H1 (cell line): ENCODE results near the gene MYO16. TPM values are rescaled to one million over a fixed set of nuclear protein-coding genes. Genes with fewer than 3 reads are reported as not detected.

Source experiments
- CTCF ChIA-PET: fragments of 300-600 bp; sonication (Branson Sonifier 250); formaldehyde crosslinking; loops from one replicate; lab custom pipeline; 2021; ENCODE audit not compliant: partially characterized antibody; lab: Charles Lee
- POLR2A ChIA-PET: fragments of 300-600 bp; sonication (Branson Sonifier 250); formaldehyde crosslinking; loops from one replicate; lab custom pipeline; 2021; ENCODE audit warnings: inconsistent platforms; ENCODE audit not compliant: partially characterized antibody; lab: Charles Lee
- DNase-seq, 2 experiments: peaks; one replicate each; pipeline versions ENCODE4 v3.0.0 to v3.0.0-alpha.2; 2010 to 2022; ENCODE audit warnings: low spot score in 2 of 2, low read depth in 1 of 2, mixed read lengths in 1 of 2
- FAIRE-seq: peaks from 2 replicates; lab custom pipeline; 2011; peaks lifted over from hg19 to GRCh38; lab: Jason Lieb, UNC
- H2AFZ ChIP-seq: 2 replicates; pipeline ENCODE4 v1.8.1; 2012; ENCODE audit warnings: low read length, inconsistent platforms
- H2AK5ac ChIP-seq: 2 replicates; pipeline ENCODE4 v1.6.1; 2013; ENCODE audit warnings: low read depth, low read length
- H2BK120ac ChIP-seq: replicated peaks from 2 replicates; pipeline ENCODE3; 2013; ENCODE audit warnings: low read depth, low read length, inconsistent platforms
- H2BK12ac ChIP-seq: 2 replicates; pipeline ENCODE4 v1.6.1; 2013; ENCODE audit warnings: low read depth, low read length
- H2BK15ac ChIP-seq: 2 replicates; pipeline ENCODE4 v1.6.1; 2013; ENCODE audit warnings: low read length
- H2BK20ac ChIP-seq: 2 replicates; pipeline ENCODE4 v1.6.1; 2013; ENCODE audit warnings: low read length
- H2BK5ac ChIP-seq: 2 replicates; pipeline ENCODE4 v1.6.1; 2013; ENCODE audit warnings: low read depth, low read length
- H3K14ac ChIP-seq: 2 replicates; pipeline ENCODE4 v1.6.1; 2013; ENCODE audit warnings: inconsistent platforms; ENCODE audit not compliant: insufficient read length
- H3K18ac ChIP-seq: 2 replicates; pipeline ENCODE4 v1.6.1; 2013; ENCODE audit warnings: low read length; ENCODE audit errors: extremely low read depth
- H3K23ac ChIP-seq: 2 replicates; pipeline ENCODE4 v1.6.1; 2013; ENCODE audit warnings: inconsistent platforms; ENCODE audit not compliant: insufficient read length
- H3K23me2 ChIP-seq: 2 replicates; pipeline ENCODE4 v1.6.1; 2013; ENCODE audit warnings: low read depth, low read length
- H3K27ac ChIP-seq: 2 replicates; pipeline ENCODE4 v1.6.1; 2011; ENCODE audit warnings: low read depth, low read length, inconsistent platforms
- H3K27me3 ChIP-seq, 4 experiments: replicated peaks in 1 of 4; 1 replicate in 1 of 4; 2 replicates in 3 of 4; pipeline versions ENCODE4 v1.6.1 to v1.8.1; 2011 to 2013; ENCODE audit warnings: low read length in 3 of 4, mild to moderate bottlenecking in 3 of 4, inconsistent platforms in 2 of 4, mixed read lengths in 2 of 4, moderate library complexity in 1 of 4; ENCODE audit not compliant: control insufficient read depth in 3 of 4, insufficient read depth in 3 of 4; ENCODE audit errors: extremely low read depth in 1 of 4
- H3K36me3 ChIP-seq, 4 experiments: 2 replicates each; pipeline versions ENCODE4 v1.6.1 to v1.8.1; 2011 to 2013; ENCODE audit warnings: mild to moderate bottlenecking in 4 of 4, low read length in 3 of 4, moderate library complexity in 2 of 4, control low read depth in 1 of 4, inconsistent platforms in 1 of 4; ENCODE audit not compliant: insufficient read depth in 4 of 4, control insufficient read depth in 2 of 4
- H3K4ac ChIP-seq: replicated peaks from 2 replicates; pipeline ENCODE3; 2013; ENCODE audit warnings: low read length, low read depth, mixed read lengths, inconsistent platforms; ENCODE audit not compliant: insufficient read length
- H3K4me1 ChIP-seq, 4 experiments: replicated peaks in 1 of 4; 1 replicate in 1 of 4; 2 replicates in 3 of 4; pipeline versions ENCODE4 v1.6.1 to v1.8.1; 2011 to 2013; ENCODE audit warnings: low read length in 3 of 4, inconsistent platforms in 2 of 4, mixed read lengths in 1 of 4; ENCODE audit not compliant: insufficient read depth in 4 of 4, control insufficient read depth in 3 of 4
- H3K4me2 ChIP-seq, 2 experiments: 2 replicates each; pipeline versions ENCODE4 v1.6.1 to v1.8.1; 2011 to 2013; ENCODE audit warnings: low read depth in 2 of 2, low read length in 2 of 2, control low read depth in 1 of 2, inconsistent platforms in 1 of 2, mild to moderate bottlenecking in 1 of 2; ENCODE audit not compliant: insufficient read depth in 1 of 2
- H3K4me3 ChIP-seq, 4 experiments: fragments of 200-600, 300-600 bp in 1 of 4; sonication (generic), shearing (Covaris generic), sonication (Bioruptor Twin) in 1 of 4; 2 replicates each; pipeline versions ENCODE4 v1.5.1 to v1.8.1; 2011 to 2016; ENCODE audit warnings: low read length in 4 of 4, low read depth in 3 of 4, control low read depth in 2 of 4, inconsistent platforms in 2 of 4, mild to moderate bottlenecking in 2 of 4, mixed read lengths in 1 of 4, moderate library complexity in 1 of 4; ENCODE audit not compliant: insufficient read depth in 2 of 4; ENCODE audit errors: extremely low read depth in 1 of 4
- H3K56ac ChIP-seq: replicated peaks from 2 replicates; pipeline ENCODE3; 2013; ENCODE audit warnings: low read depth, mild to moderate bottlenecking, mixed read lengths, low read length, inconsistent platforms; ENCODE audit not compliant: insufficient read length
- H3K79me1 ChIP-seq: 2 replicates; pipeline ENCODE4 v1.6.1; 2013; ENCODE audit warnings: low read depth, low read length, control low read depth
- H3K79me2 ChIP-seq, 2 experiments: 2 replicates each; pipeline versions ENCODE4 v1.6.1 to v1.8.1; 2012 to 2013; ENCODE audit warnings: low read length in 2 of 2, mild to moderate bottlenecking in 2 of 2, inconsistent platforms in 1 of 2; ENCODE audit not compliant: insufficient read depth in 2 of 2, control insufficient read depth in 1 of 2
- H3K9ac ChIP-seq, 4 experiments: replicated peaks in 1 of 4; 1 replicate in 1 of 4; 2 replicates in 3 of 4; pipeline versions ENCODE4 v1.6.1 to v1.8.1; 2011 to 2013; ENCODE audit warnings: low read depth in 3 of 4, low read length in 3 of 4, control low read depth in 2 of 4, mild to moderate bottlenecking in 2 of 4, moderate library complexity in 2 of 4, inconsistent platforms in 1 of 4; ENCODE audit errors: extremely low read depth in 1 of 4
- H3K9me3 ChIP-seq, 2 experiments: 2 replicates each; pipeline versions ENCODE4 v1.6.1 to v1.8.1; 2012 to 2013; ENCODE audit warnings: mild to moderate bottlenecking in 2 of 2, moderate library complexity in 2 of 2, control low read depth in 1 of 2, inconsistent platforms in 1 of 2, low read depth in 1 of 2, low read length in 1 of 2, mixed read lengths in 1 of 2; ENCODE audit not compliant: insufficient read depth in 2 of 2
- H4K20me1 ChIP-seq, 2 experiments: replicated peaks in 1 of 2; 2 replicates each; pipeline versions ENCODE3 to v1.8.1; 2011 to 2013; ENCODE audit warnings: inconsistent platforms in 2 of 2, low read length in 2 of 2, mild to moderate bottlenecking in 1 of 2; ENCODE audit not compliant: insufficient read depth in 2 of 2, control insufficient read depth in 1 of 2
- H4K5ac ChIP-seq: 2 replicates; pipeline ENCODE4 v1.6.1; 2013; ENCODE audit warnings: low read length, low read depth, mixed read lengths, inconsistent platforms; ENCODE audit not compliant: insufficient read length
- H4K8ac ChIP-seq: 2 replicates; pipeline ENCODE4 v1.8.0; 2013; ENCODE audit warnings: mild to moderate bottlenecking, moderate library complexity, low read length, inconsistent platforms; ENCODE audit not compliant: insufficient read depth; ENCODE audit errors: extremely low read depth
- H4K91ac ChIP-seq: replicated peaks from 2 replicates; pipeline ENCODE3; 2013; ENCODE audit warnings: low read length, mixed read lengths, inconsistent platforms; ENCODE audit not compliant: insufficient read length
- ATF3 ChIP-seq: IDR thresholded peaks from 2 replicates; pipeline ENCODE4 v1.6.1; 2011; ENCODE audit warnings: low read depth, mild to moderate bottlenecking, low read length; ENCODE audit not compliant: insufficient read depth
- CHD1 ChIP-seq: IDR thresholded peaks from 2 replicates; pipeline ENCODE4 v1.6.1; 2012; ENCODE audit warnings: low read depth, low read length, improper control_type of control experiment
- KDM1A ChIP-seq: fragments of 200-600, 300-600 bp; sonication (generic); IDR thresholded peaks from 2 replicates; pipeline ENCODE4 v1.7.1; 2016; ENCODE audit warnings: mild to moderate bottlenecking, low read length, borderline replicate concordance
- KDM4A ChIP-seq: IDR thresholded peaks from one replicate; pipeline ENCODE4 v1.7.1; 2012; ENCODE audit warnings: low read depth, mild to moderate bottlenecking, moderate library complexity, low read length, inconsistent platforms; ENCODE audit not compliant: severe bottlenecking
- NRF1 ChIP-seq: IDR thresholded peaks from 2 replicates; pipeline ENCODE4 v1.6.1; 2011; ENCODE audit warnings: mild to moderate bottlenecking, low read depth, low read length, improper control_type of control experiment
- PHF8 ChIP-seq: fragments of 200-600 bp; sonication (generic); conservative IDR thresholded peaks from 2 replicates; pipeline ENCODE4 v1.7.1; 2012; ENCODE audit warnings: low read depth, mild to moderate bottlenecking, inconsistent platforms, low read length, moderate library complexity
- POU5F1 ChIP-seq: IDR thresholded peaks from 2 replicates; pipeline ENCODE4 v1.6.1; 2011; ENCODE audit warnings: low read depth, mild to moderate bottlenecking, low read length, moderate library complexity
- SAP30 ChIP-seq: fragments of 300-600 bp; sonication (generic); IDR thresholded peaks from 2 replicates; pipeline ENCODE4 v1.7.1; 2012; ENCODE audit warnings: low read length, moderate library complexity, mild to moderate bottlenecking, inconsistent platforms; ENCODE audit not compliant: insufficient read depth, insufficient replicate concordance
- TBP ChIP-seq: IDR thresholded peaks from 2 replicates; pipeline ENCODE4 v1.6.1; 2011; ENCODE audit warnings: low read depth, low read length, improper control_type of control experiment
- TCF12 ChIP-seq: IDR thresholded peaks from 2 replicates; pipeline ENCODE4 v1.6.1; 2011; ENCODE audit warnings: low read depth, mild to moderate bottlenecking, low read length
- TEAD4 ChIP-seq: IDR thresholded peaks from 2 replicates; pipeline ENCODE4 v1.6.1; 2012; ENCODE audit warnings: low read depth, low read length, inconsistent platforms, mixed read lengths
- USF2 ChIP-seq: IDR thresholded peaks from 2 replicates; pipeline ENCODE4 v1.6.1; 2011; ENCODE audit warnings: low read length, improper control_type of control experiment
- ZNF274 ChIP-seq: IDR thresholded peaks from 2 replicates; pipeline ENCODE4 v1.7.0; 2012; ENCODE audit warnings: low read length, borderline replicate concordance; ENCODE audit errors: extremely low read depth
- WGBS, 2 experiments: shearing (Covaris generic) in 1 of 2; methylation state at CpG; one replicate each; pipeline versions ENCODE4 v1.1.6 to v1.1.7; 2013 to 2015; ENCODE audit warnings: low lambda C conversion rate in 2 of 2, mixed read lengths in 2 of 2, inconsistent platforms in 1 of 2, low coverage in 1 of 2, missing lambda C conversion rate in 1 of 2; ENCODE audit not compliant: insufficient replicate concordance in 2 of 2, insufficient coverage in 1 of 2, insufficient read length in 1 of 2; ENCODE audit errors: extremely low coverage in 1 of 2, missing lambda C conversion rate in 1 of 2; 5-methylcytosine and 5-hydroxymethylcytosine counted together
- polyA plus RNA-seq, 7 experiments: library from polyadenylated mRNA; depleted of rRNA in 3 of 7; stranded (reverse) in 5 of 7; unstranded in 2 of 7; fragments of >200 nt in 5 of 7; fragments of 200-250 nt in 2 of 7; gene quantifications; 1 replicate in 5 of 7; 2 replicates in 1 of 7; 4 replicates in 1 of 7; pipeline versions ENCODE4 v1.2.1 to v1.2.3, GENCODE V29; 2011 to 2013; ENCODE audit warnings: missing spikeins in 2 of 7, mixed read lengths in 2 of 7
- total RNA-seq: library from RNA; stranded (reverse); fragmentation: NEBNext Ultra II Directional; extraction: Animal tissue kit (Norgen Biotek cat#: 25700); gene quantifications from 2 replicates; pipeline ENCODE4 v1.2.1, GENCODE V29; 2021

The MYO16 gene
- total and polyA plus RNA-seq, 2 of the 8 experiments (the other 6 are each of a cell fraction or from before 2014, with no cell fraction given): 0.02 to 0.22 TPM

- Histone ChIP-seq H3K56ac (no peak overlapping the region), H2BK20ac (no peak overlapping the region), H2BK5ac (no peak overlapping the region), H3K23ac (no peak overlapping the region), H3K79me2 (no peaks in the 10 kb centered on the region), H3K4me2 (no peak overlapping the region), H2AFZ (no peak overlapping the region), H3K27me3 (no peaks in the 10 kb centered on the region), H3K9ac (no peak overlapping the region), H2AK5ac (no peak overlapping the region), H2BK120ac (no peak overlapping the region), H3K9me3 (no peaks in the 10 kb centered on the region), H3K14ac (no peak overlapping the region), H3K23me2 (no peaks in the 10 kb centered on the region), H4K20me1 (no peaks in the 10 kb centered on the region), H4K8ac (no peak overlapping the region), H3K36me3 (no peaks in the 10 kb centered on the region), H3K4ac (no peak overlapping the region), H2BK12ac (no peak overlapping the region), H3K27ac (no peak overlapping the region), H3K4me3 (no peak overlapping the region), H4K91ac (no peak overlapping the region), H3K4me1 (peaks cover 0 to 7% (median 3%) of the 10 kb centered on the region in 4 experiments; a peak in 5 of 7 replicates), H2BK15ac (no peak overlapping the region), H3K79me1 (no peaks in the 10 kb centered on the region), H3K18ac (no peak overlapping the region), H4K5ac (no peak overlapping the region)
- ChIA-PET POLR2A (no interaction called here), CTCF (no interaction called here)
- DNase-seq: no peak
- no peak for FAIRE-seq
- 90% methylated on average over 4 of the region's 4 CpGs; no CpG with 5 or more reads in 1 of the 2 experiments for WGBS, 2 experiments
- TF ChIP-seq USF2 (no peak), CHD1 (no peak), KDM4A (no peak), TEAD4 (no peak), ZNF274 (no peak), NRF1 (no peak), TBP (no peak), PHF8 (no peak), SAP30 (no peak), POU5F1 (no peak), KDM1A (no peak), TCF12 (no peak), ATF3 (no peak)
Measured at GRCh38 chr13:109160357-109160756, 530.9 kb downstream of the MYO16 start.
